Epithelial cell of proximal tubule (primary cell): ENCODE measurements around the gene BMPER. TPM values are rescaled to one million over a fixed set of nuclear protein-coding genes. Genes with fewer than 3 reads are reported as not detected.

Experiments
- DNase-seq: peaks from one replicate; pipeline ENCODE4 v3.0.0-alpha.2; 2011; ENCODE audit warnings: low read depth
- H3K4me3 ChIP-seq: 2 replicates; pipeline ENCODE4 v1.5.1; 2011; ENCODE audit warnings: low read depth, mild to moderate bottlenecking, low read length
- total RNA-seq: library from RNA; depleted of rRNA; stranded (reverse); fragments of >200 nt; gene quantifications from 2 replicates; pipeline ENCODE4 v1.2.3, GENCODE V29; 2015
- TF ChIP-seq, protein P1 (sequence below): conservative IDR thresholded peaks from 2 replicates; pipeline ENCODE4 v1.5.1; 2012; ENCODE audit warnings: low read depth, mild to moderate bottlenecking, low read length

The BMPER gene
- total RNA-seq, 1 donor from 2014 or later: 0.29 TPM

GRCh38 chr7:34109936-34110780 lies 204.8 kb downstream of the BMPER start:
- no peak overlapping the region for H3K4me3 ChIP-seq
- TF ChIP-seq, protein P1, sequence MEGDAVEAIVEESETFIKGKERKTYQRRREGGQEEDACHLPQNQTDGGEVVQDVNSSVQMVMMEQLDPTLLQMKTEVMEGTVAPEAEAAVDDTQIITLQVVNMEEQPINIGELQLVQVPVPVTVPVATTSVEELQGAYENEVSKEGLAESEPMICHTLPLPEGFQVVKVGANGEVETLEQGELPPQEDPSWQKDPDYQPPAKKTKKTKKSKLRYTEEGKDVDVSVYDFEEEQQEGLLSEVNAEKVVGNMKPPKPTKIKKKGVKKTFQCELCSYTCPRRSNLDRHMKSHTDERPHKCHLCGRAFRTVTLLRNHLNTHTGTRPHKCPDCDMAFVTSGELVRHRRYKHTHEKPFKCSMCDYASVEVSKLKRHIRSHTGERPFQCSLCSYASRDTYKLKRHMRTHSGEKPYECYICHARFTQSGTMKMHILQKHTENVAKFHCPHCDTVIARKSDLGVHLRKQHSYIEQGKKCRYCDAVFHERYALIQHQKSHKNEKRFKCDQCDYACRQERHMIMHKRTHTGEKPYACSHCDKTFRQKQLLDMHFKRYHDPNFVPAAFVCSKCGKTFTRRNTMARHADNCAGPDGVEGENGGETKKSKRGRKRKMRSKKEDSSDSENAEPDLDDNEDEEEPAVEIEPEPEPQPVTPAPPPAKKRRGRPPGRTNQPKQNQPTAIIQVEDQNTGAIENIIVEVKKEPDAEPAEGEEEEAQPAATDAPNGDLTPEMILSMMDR: no peak
- no peak for DNase-seq

GRCh38 chr7:34111031-34111430 lies 205.7 kb downstream of the BMPER start:
- no peak overlapping the region for H3K4me3 ChIP-seq
- TF ChIP-seq, protein P1: no peak
- DNase-seq: no peak

- TF ChIP-seq, protein P1: no peak
These were observed 210.2 kb downstream of the BMPER start for GRCh38 chr7:34115503-34115902.

GRCh38 chr7:34117573-34117972 lies 212.2 kb downstream of the BMPER start:
- no peak overlapping the region for H3K4me3 ChIP-seq
- DNase-seq: no peak
- TF ChIP-seq, protein P1: no peak

More at GRCh38 chr7:34115503-34115902, 210.2 kb downstream of the BMPER start:
- DNase-seq: no peak
- no peak overlapping the region for H3K4me3 ChIP-seq

DNA sequence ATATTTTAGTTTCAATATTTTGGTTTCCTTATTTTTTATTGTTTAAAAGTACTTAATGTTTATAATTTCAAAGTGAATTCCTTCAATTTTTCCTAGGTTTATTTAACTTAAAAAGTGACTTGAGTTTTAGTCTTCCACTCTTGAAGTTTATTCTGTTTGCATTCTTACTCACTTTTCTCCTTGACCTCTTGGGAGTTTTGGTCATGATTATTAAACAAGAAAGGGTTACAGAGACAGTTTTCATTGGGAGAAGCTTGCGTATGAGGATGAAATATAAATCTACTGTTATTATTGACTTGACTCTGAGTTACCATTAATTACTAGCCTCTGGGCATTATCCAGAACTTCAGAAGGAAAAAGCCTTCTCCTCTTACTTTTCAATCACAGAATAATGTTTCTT lies 216.0 kb downstream of the BMPER start:
- DNase-seq: no peak

DNA sequence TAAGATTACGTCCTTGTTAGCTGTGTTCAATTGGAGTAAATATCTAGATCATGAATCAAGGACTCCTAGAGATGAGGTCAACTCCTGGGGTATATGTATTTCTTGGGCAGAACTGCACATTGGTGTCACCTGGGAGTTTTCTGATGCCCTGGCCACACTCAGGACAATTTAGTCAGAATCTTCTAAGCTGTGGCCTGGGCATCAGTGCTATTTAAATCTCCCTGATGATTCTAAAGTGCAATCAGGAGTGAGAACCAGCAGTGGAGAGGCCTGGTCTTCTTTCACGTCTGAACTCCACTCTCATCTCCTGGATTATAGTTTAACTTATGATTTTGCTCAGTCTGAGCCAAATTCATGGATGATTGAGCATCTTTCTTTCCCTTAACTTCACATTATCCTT lies 218.0 kb downstream of the BMPER start:
- H3K4me3 ChIP-seq: no peak overlapping the region
- DNase-seq: peak; percentile 23
- TF ChIP-seq, protein P1: no peak

More for the DNA sequence above, 216.0 kb downstream of the BMPER start:
- TF ChIP-seq, protein P1: no peak
- no peak overlapping the region for H3K4me3 ChIP-seq

DNA sequence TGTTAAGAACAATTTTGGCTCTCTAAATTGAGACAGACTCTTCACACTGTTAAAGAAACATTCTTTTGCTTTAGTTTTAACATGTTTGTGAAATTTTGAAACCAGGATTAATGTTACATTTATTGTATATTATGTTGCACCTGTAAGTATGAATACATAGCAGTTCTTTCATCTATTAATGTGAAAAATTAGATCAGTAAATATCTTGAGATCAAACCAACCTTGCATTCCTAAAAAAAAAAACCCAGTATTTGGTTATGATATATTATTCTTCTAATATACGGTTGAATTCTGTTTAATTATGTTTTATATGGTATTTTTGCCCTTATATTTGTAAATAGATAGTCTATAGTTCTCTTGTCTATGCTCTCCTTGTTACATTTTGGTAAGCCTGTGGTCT lies 219.4 kb downstream of the BMPER start:
- TF ChIP-seq, protein P1: no peak
- H3K4me3 ChIP-seq: no peak overlapping the region
- no peak for DNase-seq
